ENCODE measurements around the gene PCGF2. TPM values are rescaled to one million over a fixed set of nuclear protein-coding genes. Genes with fewer than 3 reads are reported as not detected.

The PCGF2 gene
- total and polyA plus RNA-seq, 9 of the 15 experiments (the other 6 are each of a cell fraction or from before 2014, with no cell fraction given) = 1.3 to 33.4 (median 7.0) TPM

- TF ChIP-seq CHAMP1 (IDR thresholded peaks at IDR 0.05) (no peak), SMARCA5 (IDR thresholded peaks at IDR 0.05) (no peak), SOX6 (IDR thresholded peaks at IDR 0.05) (no peak), DPF2 (IDR thresholded peaks at IDR 0.05) (no peak), PREB (CRISPR knock-in tag; IDR thresholded peaks at IDR 0.05) (no peak), ZFPM2 (CRISPR knock-in tag; IDR thresholded peaks at IDR 0.05) (no peak), TAF1 (IDR thresholded peaks at IDR 0.05; ENCODE audit: control insufficient read depth, extremely low read depth, insufficient read depth, low read length, severe bottlenecking) (peak; percentile 71), RBM39 (optimal IDR thresholded peaks at IDR 0.05; ENCODE audit: low read depth, low read length) (peak; percentile 81), ZNF695 (CRISPR knock-in tag; IDR thresholded peaks at IDR 0.05) (no peak), CHD7 (IDR thresholded peaks at IDR 0.05; ENCODE audit: low read depth, low read length) (no peak), ZBTB7A (IDR thresholded peaks at IDR 0.05; ENCODE audit: borderline replicate concordance, control insufficient read depth, low read depth, low read length) (0 out of 2 replicates have a peak, but pooled peaks have one; percentile 23), SETDB1 (IDR thresholded peaks at IDR 0.05; ENCODE audit: low read length) (no peak)
These were observed 43.3 kb downstream of the PCGF2 start, which contains the start of gene MLLT6 (continued) for GRCh38 chr17:38704606-38705522.

All from K562 (cell line).